Liver (tissue), 9 donors: ENCODE measurements around the gene GAB2. TPM values are rescaled to one million over a fixed set of nuclear protein-coding genes. Genes with fewer than 3 reads are reported as not detected.
A peak's percentile ranks its signal among the peaks of the same experiment; 100 is the strongest.

Source experiments
- DNase-seq: peaks from one replicate; pipeline ENCODE4 v3.0.0-alpha.2; 2017; ENCODE audit warnings: low spot score
- H3K27ac ChIP-seq, 2 donors: one replicate each; pipeline ENCODE4 v1.7.0; 2013; ENCODE audit warnings: inconsistent platforms in 2 of 2, low read length in 2 of 2, control low read depth in 1 of 2, low read depth in 1 of 2, mild to moderate bottlenecking in 1 of 2
- H3K27me3 ChIP-seq, 4 donors: one replicate each; pipeline versions ENCODE4 v1.6.1 to v1.7.0; 2013; ENCODE audit warnings: low read length in 3 of 4, inconsistent platforms in 1 of 4, mild to moderate bottlenecking in 1 of 4, moderate library complexity in 1 of 4; ENCODE audit not compliant: control insufficient read depth in 4 of 4, insufficient read depth in 4 of 4
- H3K36me3 ChIP-seq, 4 donors: one replicate each; pipeline versions ENCODE4 v1.6.1 to v1.7.0; 2013; ENCODE audit warnings: low read length in 3 of 4, mild to moderate bottlenecking in 3 of 4, low read depth in 1 of 4, moderate library complexity in 1 of 4; ENCODE audit not compliant: control insufficient read depth in 4 of 4, insufficient read depth in 3 of 4
- H3K4me1 ChIP-seq, 4 donors: one replicate each; pipeline versions ENCODE4 v1.6.1 to v1.7.0; 2013; ENCODE audit warnings: low read length in 3 of 4, mild to moderate bottlenecking in 3 of 4, moderate library complexity in 1 of 4; ENCODE audit not compliant: control insufficient read depth in 4 of 4, insufficient read depth in 4 of 4
- H3K4me3 ChIP-seq, 3 donors: one replicate each; pipeline versions ENCODE4 v1.6.1 to v1.7.0; 2013; ENCODE audit warnings: low read length in 3 of 3, control low read depth in 1 of 3, low read depth in 1 of 3, mild to moderate bottlenecking in 1 of 3
- H3K9ac ChIP-seq, 2 donors: one replicate each; pipeline ENCODE4 v1.7.0; 2013; ENCODE audit warnings: low read length in 2 of 2, mild to moderate bottlenecking in 2 of 2, moderate library complexity in 2 of 2, control low read depth in 1 of 2, low read depth in 1 of 2
- H3K9me3 ChIP-seq, 4 donors: one replicate each; pipeline versions ENCODE4 v1.6.1 to v1.7.0; 2013; ENCODE audit warnings: low read length in 3 of 4; ENCODE audit not compliant: control insufficient read depth in 4 of 4
- ATF3 ChIP-seq: IDR thresholded peaks from 2 replicates; pipeline ENCODE4 v1.6.1; 2016; ENCODE audit warnings: antibody characterized with exemption
- FOXA1 ChIP-seq: IDR thresholded peaks from 2 replicates; pipeline ENCODE4 v1.6.1; 2016; ENCODE audit warnings: antibody characterized with exemption
- FOXA2 ChIP-seq: IDR thresholded peaks from 2 replicates; pipeline ENCODE4 v1.6.1; 2016; ENCODE audit warnings: antibody characterized with exemption
- GABPA ChIP-seq, 2 donors: IDR thresholded peaks in 1 of 2; conservative IDR thresholded peaks in 1 of 2; 2 replicates each; pipeline ENCODE4 v1.6.1; 2016; ENCODE audit warnings: antibody characterized with exemption in 2 of 2, mild to moderate bottlenecking in 1 of 2, moderate library complexity in 1 of 2
- HNF4A ChIP-seq, 2 donors: conservative IDR thresholded peaks; 2 replicates each; pipeline ENCODE4 v1.6.1; 2016; ENCODE audit warnings: antibody characterized with exemption in 2 of 2, mild to moderate bottlenecking in 2 of 2
- HNF4G ChIP-seq: IDR thresholded peaks from 2 replicates; pipeline ENCODE4 v1.6.1; 2016; ENCODE audit warnings: antibody characterized with exemption
- NR2F2 ChIP-seq: IDR thresholded peaks from 2 replicates; pipeline ENCODE4 v1.6.1; 2016; ENCODE audit warnings: antibody characterized with exemption
- RAD21 ChIP-seq, 2 donors: IDR thresholded peaks; 2 replicates each; pipeline ENCODE4 v1.6.1; 2016; ENCODE audit warnings: antibody characterized with exemption in 2 of 2, mild to moderate bottlenecking in 2 of 2
- RXRA ChIP-seq, 2 donors: IDR thresholded peaks; 2 replicates each; pipeline ENCODE4 v1.6.1; 2017 to 2018; ENCODE audit warnings: antibody characterized with exemption in 2 of 2, mild to moderate bottlenecking in 1 of 2
- SP1 ChIP-seq: IDR thresholded peaks from 2 replicates; pipeline ENCODE4 v1.6.1; 2018; ENCODE audit warnings: antibody characterized with exemption, mild to moderate bottlenecking
- TAF1 ChIP-seq: conservative IDR thresholded peaks from 2 replicates; pipeline ENCODE4 v1.6.1; 2016; ENCODE audit warnings: antibody characterized with exemption, mild to moderate bottlenecking
- YY1 ChIP-seq: IDR thresholded peaks from 2 replicates; pipeline ENCODE4 v1.6.1; 2016; ENCODE audit warnings: antibody characterized with exemption, mild to moderate bottlenecking
- WGBS: extraction: QIAGEN DNeasy Blood & Tissue Kit; methylation state at CpG from one replicate; pipeline ENCODE4 v1.1.7; 2013; 5-methylcytosine and 5-hydroxymethylcytosine counted together
- polyA plus RNA-seq, 2 donors: library from polyadenylated mRNA; stranded (reverse) in 1 of 2; unstranded in 1 of 2; fragments of 200-250 nt in 1 of 2; fragments of >200 nt in 1 of 2; fragmentation: Nextera tagmentation in 1 of 2; extraction: Ambion mirVana in 1 of 2; gene quantifications; one replicate each; pipeline versions ENCODE4 v1.2.1 to v1.2.3, GENCODE V29; 2013 to 2015
- total RNA-seq, 2 donors: library from RNA; depleted of rRNA; stranded (reverse); fragments of >200 nt; gene quantifications; one replicate each; pipeline ENCODE4 v1.2.3, GENCODE V29; 2014
- TF ChIP-seq, protein P1 (sequence below): fragments of 150-350 bp; IDR thresholded peaks from 2 replicates; pipeline ENCODE4 v1.5.1; 2017; ENCODE audit warnings: improper control_type of control experiment, low read depth, low read length; ENCODE audit not compliant: missing input control
- TF ChIP-seq, protein P2 (sequence below): IDR thresholded peaks from 2 replicates; pipeline ENCODE4 v1.6.1; 2016; ENCODE audit warnings: antibody characterized with exemption
- donor health status: healthy.
- donor health status: healthy.
- donor health status: healthy.
- donor health status: healthy.
- donor health status: healthy.

Gene GAB2
- total and polyA plus RNA-seq, 4 donors: 1.3 to 3.6 (median 2.5) TPM

GRCh38 chr11:78190871-78191538 lies 226.6 kb downstream of the GAB2 start:
- DNase-seq: no peak
- H3K27me3 ChIP-seq: no peaks in the 10 kb centered on the region
- H3K9me3 ChIP-seq: no peaks in the 10 kb centered on the region
- WGBS: 83% methylated on average over 14 of the region's 14 CpGs
- H3K36me3 ChIP-seq: peaks cover 0 to under 1% (median 0%) of the 10 kb centered on the region in 4 donors
- H3K4me3 ChIP-seq: no peak overlapping the region
- H3K9ac ChIP-seq: no peak overlapping the region
- H3K27ac ChIP-seq: peak overlapping the region in 1 of 2 donors; percentile 60
- peak; percentile 15 for TF ChIP-seq SP1
- no peak for TF ChIP-seq YY1
- TF ChIP-seq RXRA (IDR thresholded peaks at IDR 0.05): peak in 1 of 2 donors; percentile 27
- TF ChIP-seq HNF4A (conservative IDR thresholded peaks at IDR 0.05): peak; percentile 70 to 72
- TF ChIP-seq, protein P1, sequence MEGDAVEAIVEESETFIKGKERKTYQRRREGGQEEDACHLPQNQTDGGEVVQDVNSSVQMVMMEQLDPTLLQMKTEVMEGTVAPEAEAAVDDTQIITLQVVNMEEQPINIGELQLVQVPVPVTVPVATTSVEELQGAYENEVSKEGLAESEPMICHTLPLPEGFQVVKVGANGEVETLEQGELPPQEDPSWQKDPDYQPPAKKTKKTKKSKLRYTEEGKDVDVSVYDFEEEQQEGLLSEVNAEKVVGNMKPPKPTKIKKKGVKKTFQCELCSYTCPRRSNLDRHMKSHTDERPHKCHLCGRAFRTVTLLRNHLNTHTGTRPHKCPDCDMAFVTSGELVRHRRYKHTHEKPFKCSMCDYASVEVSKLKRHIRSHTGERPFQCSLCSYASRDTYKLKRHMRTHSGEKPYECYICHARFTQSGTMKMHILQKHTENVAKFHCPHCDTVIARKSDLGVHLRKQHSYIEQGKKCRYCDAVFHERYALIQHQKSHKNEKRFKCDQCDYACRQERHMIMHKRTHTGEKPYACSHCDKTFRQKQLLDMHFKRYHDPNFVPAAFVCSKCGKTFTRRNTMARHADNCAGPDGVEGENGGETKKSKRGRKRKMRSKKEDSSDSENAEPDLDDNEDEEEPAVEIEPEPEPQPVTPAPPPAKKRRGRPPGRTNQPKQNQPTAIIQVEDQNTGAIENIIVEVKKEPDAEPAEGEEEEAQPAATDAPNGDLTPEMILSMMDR: no peak
- TF ChIP-seq FOXA2: no peak
- TF ChIP-seq, protein P2, sequence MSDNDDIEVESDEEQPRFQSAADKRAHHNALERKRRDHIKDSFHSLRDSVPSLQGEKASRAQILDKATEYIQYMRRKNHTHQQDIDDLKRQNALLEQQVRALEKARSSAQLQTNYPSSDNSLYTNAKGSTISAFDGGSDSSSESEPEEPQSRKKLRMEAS: no peak
- peak; percentile 17 for TF ChIP-seq HNF4G
- no peak for TF ChIP-seq TAF1
- no peak for TF ChIP-seq NR2F2
- no peak for TF ChIP-seq FOXA1
- TF ChIP-seq ATF3: no peak
- no peak for TF ChIP-seq GABPA (IDR thresholded peaks at IDR 0.05 in 1 of 2, conservative IDR thresholded peaks at IDR 0.05 in 1 of 2)
- H3K4me1 ChIP-seq: peaks cover 18 to 55% (median 45%) of the 10 kb centered on the region in 4 donors

GRCh38 chr11:78190374-78190773 lies 227.2 kb downstream of the GAB2 start:
- Histone ChIP-seq H3K4me3 (peak overlapping the region in 1 of 3 donors; percentile 71), H3K4me1 (peaks cover 21 to 59% (median 49%) of the 10 kb centered on the region in 4 donors), H3K9me3 (no peaks in the 10 kb centered on the region), H3K9ac (no peak overlapping the region), H3K27ac (peak overlapping the region; percentile 40 to 60), H3K27me3 (no peaks in the 10 kb centered on the region), H3K36me3 (no peaks in the 10 kb centered on the region)
- TF ChIP-seq RXRA (IDR thresholded peaks at IDR 0.05): no peak
- TF ChIP-seq RAD21 (IDR thresholded peaks at IDR 0.05): no peak
- TF ChIP-seq, protein P1: no peak
- TF ChIP-seq HNF4G: no peak
- peak in 1 of 2 donors; percentile 7 for TF ChIP-seq HNF4A (conservative IDR thresholded peaks at IDR 0.05)
- TF ChIP-seq ATF3: no peak
- no peak for TF ChIP-seq GABPA (IDR thresholded peaks at IDR 0.05 in 1 of 2, conservative IDR thresholded peaks at IDR 0.05 in 1 of 2)
- no peak for TF ChIP-seq TAF1
- no peak for DNase-seq
- WGBS: 68% methylated on average over 3 of the region's 3 CpGs
